ENCODE measurements around the gene VPS18.

The VPS18 gene

GRCh38 chr15:40893733-40894680 lies at the start of gene VPS18:
Gene VPS18, plus strand, starts transcription at chr15:40894450. Its CDS starts 319 bp downstream, at chr15:40894769.
- peak within 1 kb of the TSS; percentile 58 for H3K4me3 ChIP-seq (ENCODE audit: control insufficient read depth, low read depth, low read length)
- DNase-seq (ENCODE audit: low read depth): peak; percentile 80
- TF ChIP-seq, protein P1, sequence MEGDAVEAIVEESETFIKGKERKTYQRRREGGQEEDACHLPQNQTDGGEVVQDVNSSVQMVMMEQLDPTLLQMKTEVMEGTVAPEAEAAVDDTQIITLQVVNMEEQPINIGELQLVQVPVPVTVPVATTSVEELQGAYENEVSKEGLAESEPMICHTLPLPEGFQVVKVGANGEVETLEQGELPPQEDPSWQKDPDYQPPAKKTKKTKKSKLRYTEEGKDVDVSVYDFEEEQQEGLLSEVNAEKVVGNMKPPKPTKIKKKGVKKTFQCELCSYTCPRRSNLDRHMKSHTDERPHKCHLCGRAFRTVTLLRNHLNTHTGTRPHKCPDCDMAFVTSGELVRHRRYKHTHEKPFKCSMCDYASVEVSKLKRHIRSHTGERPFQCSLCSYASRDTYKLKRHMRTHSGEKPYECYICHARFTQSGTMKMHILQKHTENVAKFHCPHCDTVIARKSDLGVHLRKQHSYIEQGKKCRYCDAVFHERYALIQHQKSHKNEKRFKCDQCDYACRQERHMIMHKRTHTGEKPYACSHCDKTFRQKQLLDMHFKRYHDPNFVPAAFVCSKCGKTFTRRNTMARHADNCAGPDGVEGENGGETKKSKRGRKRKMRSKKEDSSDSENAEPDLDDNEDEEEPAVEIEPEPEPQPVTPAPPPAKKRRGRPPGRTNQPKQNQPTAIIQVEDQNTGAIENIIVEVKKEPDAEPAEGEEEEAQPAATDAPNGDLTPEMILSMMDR (IDR thresholded peaks at IDR 0.05; ENCODE audit: control insufficient read depth, insufficient read depth, low read depth, low read length, missing control alignments): peak; percentile 89

DNA sequence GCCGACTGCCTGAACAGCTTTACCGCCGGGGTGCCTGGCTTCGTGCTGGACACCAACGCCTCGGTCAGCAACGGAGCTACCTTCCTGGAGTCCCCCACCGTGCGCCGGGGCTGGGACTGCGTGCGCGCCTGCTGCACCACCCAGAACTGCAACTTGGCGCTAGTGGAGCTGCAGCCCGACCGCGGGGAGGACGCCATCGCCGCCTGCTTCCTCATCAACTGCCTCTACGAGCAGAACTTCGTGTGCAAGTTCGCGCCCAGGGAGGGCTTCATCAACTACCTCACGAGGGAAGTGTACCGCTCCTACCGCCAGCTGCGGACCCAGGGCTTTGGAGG lies 49.6 kb upstream of the VPS18 start:
- DNase-seq (ENCODE audit: low read depth): no peak
- TF ChIP-seq, protein P1 (IDR thresholded peaks at IDR 0.05; ENCODE audit: control insufficient read depth, insufficient read depth, low read depth, low read length, missing control alignments): no peak
- H3K4me3 ChIP-seq (ENCODE audit: control insufficient read depth, low read depth, low read length): peak overlapping the region; percentile 31

- DNase-seq (ENCODE audit: low read depth): no peak
- H3K4me3 ChIP-seq (ENCODE audit: control insufficient read depth, low read depth, low read length): peak overlapping the region; percentile 31
- TF ChIP-seq, protein P1 (IDR thresholded peaks at IDR 0.05; ENCODE audit: control insufficient read depth, insufficient read depth, low read depth, low read length, missing control alignments): no peak
These were observed 49.2 kb upstream of the VPS18 start for GRCh38 chr15:40845036-40845435.

GRCh38 chr15:40845511-40846284 lies 48.6 kb upstream of the VPS18 start:
- no peak overlapping the region for H3K4me3 ChIP-seq (ENCODE audit: control insufficient read depth, low read depth, low read length)
- DNase-seq (ENCODE audit: low read depth): no peak
- TF ChIP-seq, protein P1 (IDR thresholded peaks at IDR 0.05; ENCODE audit: control insufficient read depth, insufficient read depth, low read depth, low read length, missing control alignments): no peak

DNA sequence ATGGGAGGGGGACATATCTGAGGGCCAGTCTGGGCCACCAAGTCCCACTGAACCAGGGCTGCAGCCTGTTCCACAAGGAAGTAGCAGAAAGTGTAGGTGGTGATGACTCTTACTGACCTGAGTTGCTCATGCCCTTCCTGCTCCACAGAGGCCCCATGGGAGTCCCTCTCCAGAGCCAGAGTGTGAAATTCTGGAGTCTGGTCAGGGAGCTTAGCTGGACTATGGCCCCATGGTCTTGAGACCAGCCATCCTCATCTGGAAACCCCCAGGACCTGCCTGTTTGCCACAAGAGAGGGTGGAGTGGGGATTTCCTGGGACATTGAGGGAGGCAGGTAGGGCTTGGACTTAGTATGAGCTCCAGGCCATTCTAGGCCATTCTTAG lies 47.4 kb upstream of the VPS18 start:
- TF ChIP-seq, protein P1 (IDR thresholded peaks at IDR 0.05; ENCODE audit: control insufficient read depth, insufficient read depth, low read depth, low read length, missing control alignments): no peak
- DNase-seq (ENCODE audit: low read depth): no peak
- H3K4me3 ChIP-seq (ENCODE audit: control insufficient read depth, low read depth, low read length): no peak overlapping the region

DNA sequence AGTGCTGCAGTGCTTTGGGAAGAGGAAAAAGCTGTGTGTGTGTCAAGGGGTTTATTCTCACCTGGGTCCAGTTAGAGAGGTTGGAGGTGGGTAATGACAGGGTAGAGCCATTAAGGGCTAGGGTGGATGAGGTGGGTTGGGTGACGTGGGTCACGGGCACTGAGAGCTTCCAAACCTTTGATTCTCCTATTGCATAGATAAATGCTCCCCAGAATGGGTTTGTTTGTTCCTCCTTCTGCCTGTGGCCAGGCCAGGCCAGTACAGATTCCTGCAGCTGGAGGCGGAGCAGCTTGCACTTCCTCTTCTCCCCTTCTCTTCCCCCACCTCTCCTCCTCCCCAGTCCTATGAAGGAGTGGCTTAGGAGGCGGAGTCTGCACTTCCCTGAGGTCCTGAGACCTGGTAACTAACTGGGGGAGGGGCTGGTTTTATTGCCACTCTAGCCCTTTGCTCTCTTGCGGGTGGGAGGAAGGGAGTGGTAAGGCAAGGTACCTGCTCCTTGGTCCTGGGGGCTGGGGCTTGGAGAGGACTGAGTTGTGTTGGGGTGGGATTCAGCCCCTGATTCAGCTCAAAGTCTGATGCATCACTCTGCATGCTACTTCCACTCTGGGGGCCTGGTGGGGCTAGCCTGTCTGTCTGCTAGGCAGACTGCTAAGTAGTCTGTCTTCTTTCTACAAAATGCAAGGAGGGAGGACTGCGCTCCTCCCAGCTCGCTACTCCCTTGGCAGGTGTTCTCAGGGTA lies 46.9 kb upstream of the VPS18 start:
- no peak overlapping the region for H3K4me3 ChIP-seq (ENCODE audit: control insufficient read depth, low read depth, low read length)
- no peak for DNase-seq (ENCODE audit: low read depth)
- TF ChIP-seq, protein P1 (IDR thresholded peaks at IDR 0.05; ENCODE audit: control insufficient read depth, insufficient read depth, low read depth, low read length, missing control alignments): no peak

Measured in AG09309 (cell line).